NCI-H82 treated with DMSO at 0.1 percent for 48 hours (cell line): ENCODE data around the gene ZFAND3.
"Not testable (repeated sequence)": the region's sequence is repeated elsewhere in the genome, so short reads cannot be mapped to it uniquely, and the experiment has no call there.

Source experiments
- DNase-seq: peaks from one replicate; lab custom pipeline; 2025; ENCODE audit not compliant: unreplicated experiment; lab: John Stamatoyannopoulos, UW

ZFAND3 gene

DNA sequence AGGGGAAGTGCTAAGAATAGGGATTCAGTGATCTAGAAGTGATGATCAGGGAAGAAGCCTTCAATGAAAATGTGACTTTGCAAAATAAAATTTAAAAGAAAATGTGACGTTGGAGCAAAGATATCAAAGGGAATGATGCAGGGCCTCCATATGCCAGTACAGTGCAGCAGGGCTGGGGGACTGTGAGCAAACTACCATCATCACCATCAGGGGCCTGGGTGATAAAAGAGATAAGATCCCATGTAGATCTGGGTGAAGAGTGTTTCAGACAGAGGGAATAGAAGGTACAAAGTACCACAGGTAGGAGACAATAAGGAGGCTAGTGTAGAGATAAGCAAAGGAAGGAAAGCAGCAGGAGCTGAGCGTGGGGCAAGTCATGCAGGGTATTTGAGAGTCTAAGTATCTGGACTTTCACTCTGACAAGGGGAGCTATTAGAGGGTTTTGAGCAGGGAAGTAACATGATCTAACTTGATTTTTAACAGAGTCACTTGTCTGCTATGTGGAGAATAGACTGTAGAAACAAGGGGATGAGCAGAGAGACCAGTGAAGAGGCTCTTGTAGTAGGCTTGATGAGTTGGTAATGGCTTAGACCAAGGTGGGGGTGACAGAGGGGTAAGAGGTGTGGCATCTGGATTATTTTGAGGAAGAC, 295.6 kb downstream of the ZFAND3 start:
- no peak for DNase-seq

DNA sequence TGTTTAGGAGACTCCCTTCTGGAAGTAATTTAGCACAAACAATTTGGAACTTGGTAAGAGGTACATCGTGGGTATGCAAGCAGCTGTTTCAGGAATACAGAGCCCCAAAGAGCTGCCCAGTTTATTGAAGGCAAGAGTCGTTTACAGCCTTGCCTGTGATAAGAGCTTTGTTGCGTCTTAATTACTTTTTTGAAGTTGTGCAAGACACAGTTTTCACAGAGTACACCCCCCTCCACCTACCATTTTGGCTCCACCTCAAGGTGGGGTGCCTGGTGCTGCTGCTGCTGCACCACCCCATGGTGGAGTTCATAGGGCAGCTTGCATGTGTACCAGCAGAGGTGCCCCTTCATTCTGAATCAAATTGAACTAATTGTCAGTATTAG, 296.1 kb downstream of the ZFAND3 start:
- no peak for DNase-seq

DNA sequence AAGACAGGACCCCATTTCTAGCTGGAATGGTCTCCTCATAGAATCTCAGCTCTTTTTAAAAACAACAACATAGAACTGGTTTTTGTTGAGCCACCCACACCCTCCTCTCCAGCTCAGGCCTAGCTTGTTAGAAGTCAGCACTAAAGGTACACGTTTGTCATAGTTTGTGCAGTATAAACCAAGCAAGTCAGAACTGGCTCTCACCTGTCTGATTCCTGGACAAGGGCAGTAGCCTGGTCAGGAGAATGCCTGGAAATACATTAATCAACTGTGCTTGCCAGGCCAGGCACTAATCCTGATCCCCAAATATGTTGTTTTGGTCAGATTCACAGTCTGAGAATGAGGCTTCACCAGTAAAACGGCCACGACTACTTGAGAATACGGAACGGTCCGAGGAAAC, 296.7 kb downstream of the ZFAND3 start:
- DNase-seq, result no peak

DNA sequence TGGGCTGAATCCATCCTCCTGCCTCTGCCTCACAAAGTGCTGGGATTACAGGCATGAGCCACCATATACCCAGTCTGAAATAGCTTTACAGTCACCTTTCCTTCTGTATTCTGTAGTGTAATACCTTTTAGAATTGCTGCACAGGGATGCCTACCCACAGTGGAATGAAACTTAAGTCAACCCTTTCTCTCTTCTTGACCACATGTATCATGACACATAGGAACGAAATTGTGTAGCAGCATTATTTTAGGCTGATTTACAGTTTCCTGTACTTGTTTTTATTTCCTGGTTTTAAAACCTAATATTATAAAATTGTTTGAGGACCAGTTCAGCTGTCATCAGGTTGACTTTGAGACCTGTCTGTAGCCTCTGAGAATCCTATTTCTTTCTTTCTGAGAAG, 297.8 kb downstream of the ZFAND3 start:
- DNase-seq, result no peak

DNA sequence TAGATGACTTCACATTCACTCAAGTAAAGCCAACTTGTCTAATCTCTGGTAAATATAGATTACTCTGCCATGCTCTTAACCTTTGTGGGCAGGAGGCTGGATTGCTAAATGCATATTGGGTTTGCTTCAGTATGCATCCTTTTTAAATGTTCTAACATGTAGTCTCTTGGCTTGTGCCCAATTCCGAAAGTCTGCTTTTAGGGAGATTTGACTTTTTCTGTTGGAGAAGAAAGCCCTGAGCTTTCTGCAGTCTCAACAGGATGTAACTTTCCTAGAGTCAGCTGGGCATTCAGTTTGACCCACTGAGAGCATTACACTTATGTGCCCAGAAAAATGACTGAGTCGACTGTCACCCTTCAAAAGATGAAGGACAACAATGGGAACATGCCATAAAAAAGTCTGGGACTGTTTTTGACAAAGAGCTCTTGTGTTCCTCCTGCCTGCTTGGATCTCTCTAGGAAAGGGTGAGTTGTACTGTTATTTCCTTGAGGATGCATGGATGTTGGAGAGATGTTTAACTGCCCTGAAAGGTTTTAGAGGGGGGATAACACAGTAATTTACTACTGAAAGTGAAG, 299.4 kb downstream of the ZFAND3 start:
- no peak for DNase-seq

DNA sequence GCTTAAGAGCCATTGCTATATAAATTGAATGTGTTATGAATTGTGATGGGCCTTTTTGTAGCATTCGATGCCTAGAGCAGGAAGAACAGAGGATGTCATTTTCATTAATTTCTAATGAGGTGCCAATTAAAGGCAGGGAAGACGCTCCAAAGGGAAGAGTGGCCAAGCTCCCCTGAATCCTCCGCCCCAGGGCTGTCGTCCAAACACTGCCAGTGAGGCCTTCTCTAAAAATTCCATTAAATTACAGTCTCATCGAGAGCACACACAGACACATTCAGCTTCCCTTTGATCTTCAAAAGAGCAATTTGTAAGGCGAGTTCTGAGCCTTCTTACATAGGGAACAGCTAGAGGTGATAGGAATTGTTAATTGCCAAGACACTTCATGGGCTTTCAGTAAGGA, 300.0 kb downstream of the ZFAND3 start:
- DNase-seq, result no peak

DNA sequence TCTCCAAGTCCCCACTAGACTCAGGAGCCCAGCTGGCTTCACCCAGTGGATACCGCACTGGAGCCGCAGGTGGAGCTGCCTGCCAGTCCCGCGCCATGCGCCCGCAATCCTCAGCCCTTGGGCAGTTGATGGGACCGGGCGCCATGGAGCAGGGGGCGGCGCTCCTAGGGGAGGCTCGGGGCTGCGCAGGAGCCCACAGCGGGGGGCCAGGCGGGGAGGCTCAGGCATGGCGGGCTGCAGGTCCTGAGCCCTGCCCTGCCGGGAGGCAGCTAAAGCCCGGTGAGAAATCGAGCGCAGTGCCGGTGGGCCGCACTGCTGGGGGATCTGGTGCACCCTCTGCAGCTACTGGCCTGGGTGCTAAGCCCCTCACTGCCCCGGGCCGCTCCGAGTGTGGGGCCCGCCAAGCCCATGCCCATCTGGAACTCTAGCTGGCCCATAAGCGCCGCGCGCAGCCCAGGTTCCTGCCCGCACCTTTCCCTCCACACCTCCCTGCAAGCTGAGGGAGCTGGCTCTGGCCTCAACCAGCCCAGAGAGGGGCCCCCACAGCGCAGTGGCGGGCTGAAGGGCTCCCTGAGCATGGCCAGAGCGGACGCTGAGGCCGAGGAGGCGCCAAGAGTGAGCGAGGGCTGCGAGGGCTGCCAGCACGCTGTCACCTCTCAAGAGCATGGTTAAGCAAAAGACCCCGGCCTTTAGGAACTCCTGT, 304.8 kb downstream of the ZFAND3 start:
- not testable (repeated sequence) for DNase-seq

DNA sequence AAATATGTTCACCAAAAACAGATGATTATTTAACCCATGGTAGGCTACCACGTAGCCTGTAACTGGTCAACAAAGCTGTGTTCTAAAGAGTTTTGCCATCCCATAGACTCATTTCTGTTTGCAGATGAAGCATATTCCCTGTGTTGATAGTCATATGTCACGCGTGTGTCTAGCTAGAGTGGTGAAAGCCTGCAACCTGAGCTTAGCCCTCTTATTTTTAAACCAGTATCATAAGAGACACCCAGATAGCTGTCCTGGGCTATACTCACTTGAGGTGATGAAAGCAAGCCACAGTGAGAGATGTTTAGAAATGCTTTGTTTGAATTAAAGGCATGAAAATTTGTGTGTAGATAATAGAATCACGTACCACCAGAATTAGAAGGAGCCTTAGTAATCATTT, 307.8 kb downstream of the ZFAND3 start:
- DNase-seq, result no peak

DNA sequence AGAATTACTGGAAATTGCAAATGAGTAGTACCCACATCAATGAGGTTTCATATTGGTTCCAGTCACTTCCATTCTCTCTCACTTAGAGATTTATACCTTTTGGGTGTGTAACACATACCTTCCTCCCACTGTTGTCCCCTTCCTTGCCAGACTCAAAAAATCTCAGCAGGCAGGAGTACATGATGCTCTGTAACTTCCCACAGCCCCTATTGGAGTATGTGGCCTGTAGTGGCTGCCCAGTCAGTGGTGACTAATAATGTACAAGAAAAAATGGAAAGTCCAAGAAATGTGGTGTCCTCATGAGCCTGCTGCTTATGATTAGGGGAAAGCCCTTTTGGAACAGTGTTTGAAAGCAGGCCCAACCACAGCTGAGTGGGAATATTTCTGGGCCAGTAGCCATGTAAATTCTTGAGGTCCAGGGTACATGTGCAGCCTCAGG, 312.0 kb downstream of the ZFAND3 start:
- DNase-seq, result no peak

DNA sequence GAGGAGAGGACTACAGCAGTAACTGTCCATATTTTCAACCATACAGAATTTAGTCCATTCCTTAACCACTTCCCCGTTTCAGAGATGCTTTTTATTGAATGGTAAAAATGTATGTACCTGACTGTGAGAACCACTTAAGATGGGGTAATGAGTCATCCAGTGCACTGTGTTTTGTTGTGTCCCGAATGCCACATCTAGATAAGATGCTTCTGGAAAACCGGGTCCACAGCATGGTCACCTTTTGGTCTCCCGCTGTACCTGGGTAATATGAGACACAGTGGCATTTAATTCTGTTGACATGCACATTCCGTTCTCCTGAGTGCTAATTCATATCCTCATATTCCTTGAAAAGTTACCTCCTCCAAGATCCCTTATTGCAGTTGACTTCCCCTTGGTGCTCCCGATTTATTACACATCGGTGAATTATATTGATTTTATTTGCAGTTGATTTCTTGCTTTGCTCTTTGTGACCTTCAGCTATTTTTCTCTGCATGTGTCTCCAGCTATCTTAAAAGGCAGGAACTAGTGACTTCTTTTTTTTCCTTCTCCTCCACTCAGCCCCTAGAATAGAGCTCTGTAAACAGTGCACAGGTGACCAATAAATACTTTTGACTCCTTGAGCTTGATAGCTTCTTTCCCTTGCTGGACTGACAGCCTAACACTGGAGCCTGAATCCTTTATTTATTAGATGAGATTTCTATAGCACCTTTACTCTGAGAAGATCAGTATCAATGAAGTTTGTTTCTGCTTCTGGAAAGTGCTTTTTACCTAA, 314.6 kb downstream of the ZFAND3 start:
- no peak for DNase-seq

DNA sequence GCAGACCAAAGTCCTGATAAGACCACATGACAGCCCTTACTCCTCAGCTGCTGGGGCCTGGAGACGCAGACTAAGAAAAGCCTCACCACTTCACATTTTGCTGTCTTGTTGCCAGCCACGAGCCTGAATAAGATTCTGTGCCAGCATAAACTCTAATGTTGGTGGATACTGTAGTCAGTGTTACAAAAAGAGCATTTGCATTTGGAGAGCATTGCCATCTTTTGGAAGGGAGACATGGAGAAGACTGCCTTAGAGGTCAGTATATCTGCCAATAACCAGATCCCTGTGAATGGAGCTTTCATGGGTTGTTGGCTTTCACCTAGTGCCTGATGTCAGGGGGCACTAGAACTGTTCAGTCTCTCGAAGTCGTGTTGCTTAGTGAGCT, 315.2 kb downstream of the ZFAND3 start:
- DNase-seq, result no peak

DNA sequence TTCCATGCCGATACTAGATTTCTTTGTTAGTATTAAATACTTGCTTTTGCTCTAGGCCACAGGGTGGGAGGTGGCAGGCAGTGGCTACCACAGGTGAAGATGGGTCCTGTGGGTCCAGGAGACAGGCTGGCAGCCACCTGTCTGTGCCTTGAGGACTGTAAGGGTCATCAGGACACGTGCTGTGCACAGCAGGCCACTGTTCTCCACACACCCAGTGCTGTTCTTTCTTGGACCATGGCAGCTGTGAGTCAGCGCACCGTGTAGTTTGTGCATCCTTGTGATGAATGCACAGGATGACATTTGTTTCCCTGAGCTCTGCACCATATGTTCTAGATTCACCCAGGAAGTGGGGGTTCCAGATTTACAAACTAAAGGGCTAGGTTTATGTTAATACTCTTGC, 317.0 kb downstream of the ZFAND3 start:
- no peak for DNase-seq

DNA sequence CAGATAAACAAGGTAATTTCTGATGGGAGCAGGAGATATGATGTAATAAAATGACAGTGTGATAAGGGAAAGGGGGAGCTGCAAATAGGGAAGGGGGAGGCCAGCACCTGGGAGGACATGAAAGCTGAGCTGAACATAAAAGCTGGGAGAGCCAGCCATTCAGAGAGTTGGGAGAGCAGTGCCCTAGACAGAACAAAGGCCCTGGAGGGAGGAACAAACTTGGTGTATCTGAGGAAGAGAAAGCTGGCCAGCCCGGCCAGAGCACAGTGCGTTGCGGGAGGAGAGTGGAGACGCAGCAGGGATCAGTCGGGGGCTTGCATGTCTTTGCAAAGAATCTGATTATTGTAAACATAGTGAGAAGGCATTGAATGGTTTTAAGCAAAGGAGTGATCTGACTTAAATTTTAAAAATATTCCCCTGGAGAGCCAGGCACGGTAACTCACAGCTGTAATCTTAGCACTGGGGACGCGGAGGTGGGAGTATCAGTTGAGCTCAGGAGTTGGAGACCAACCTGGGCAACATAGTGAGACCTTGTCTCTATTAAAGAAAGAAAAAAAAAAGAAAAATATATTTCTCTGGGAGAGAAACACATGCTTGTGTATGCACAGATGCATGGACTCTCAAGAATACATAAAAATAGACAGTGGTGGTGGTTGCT, 318.2 kb downstream of the ZFAND3 start:
- no peak for DNase-seq

DNA sequence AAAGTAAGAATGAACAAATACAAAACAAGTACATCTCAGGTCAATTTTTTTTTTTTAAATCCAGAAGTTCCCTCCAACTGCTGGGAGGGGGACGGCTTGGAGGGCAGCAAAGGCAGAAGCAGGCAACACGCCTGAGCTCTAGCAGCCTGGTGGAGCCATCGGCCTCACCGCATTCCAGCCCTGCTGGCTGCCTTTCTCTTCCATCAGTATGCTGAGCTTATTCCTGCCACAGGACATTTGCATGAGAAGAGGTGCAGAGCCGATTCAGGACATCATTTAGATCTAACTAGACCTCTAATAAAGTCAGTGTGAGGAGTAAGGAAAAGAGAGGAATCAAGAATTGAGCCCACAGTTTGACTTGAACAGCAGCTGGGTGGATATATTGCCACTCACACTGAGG, 318.8 kb downstream of the ZFAND3 start:
- no peak for DNase-seq

DNA sequence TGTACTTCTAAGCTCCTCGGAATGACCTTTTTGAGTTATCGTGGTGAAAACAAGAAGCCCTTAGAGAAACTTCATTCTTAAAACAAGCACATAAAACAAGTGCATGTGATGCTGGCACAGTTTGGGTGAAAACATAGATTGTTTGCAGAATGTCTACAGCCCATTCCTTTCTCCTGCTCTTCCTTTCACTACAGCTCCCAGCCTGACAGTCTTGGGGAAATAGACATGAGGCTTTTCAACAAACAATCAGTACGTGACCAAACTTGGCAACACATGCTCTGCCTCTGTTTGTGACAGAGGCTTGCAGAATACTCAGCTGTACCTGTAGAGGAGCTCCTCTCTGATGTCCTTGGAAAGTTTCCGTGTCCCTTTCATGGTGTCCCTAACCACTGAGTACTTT, 321.6 kb downstream of the ZFAND3 start:
- no peak for DNase-seq

DNA sequence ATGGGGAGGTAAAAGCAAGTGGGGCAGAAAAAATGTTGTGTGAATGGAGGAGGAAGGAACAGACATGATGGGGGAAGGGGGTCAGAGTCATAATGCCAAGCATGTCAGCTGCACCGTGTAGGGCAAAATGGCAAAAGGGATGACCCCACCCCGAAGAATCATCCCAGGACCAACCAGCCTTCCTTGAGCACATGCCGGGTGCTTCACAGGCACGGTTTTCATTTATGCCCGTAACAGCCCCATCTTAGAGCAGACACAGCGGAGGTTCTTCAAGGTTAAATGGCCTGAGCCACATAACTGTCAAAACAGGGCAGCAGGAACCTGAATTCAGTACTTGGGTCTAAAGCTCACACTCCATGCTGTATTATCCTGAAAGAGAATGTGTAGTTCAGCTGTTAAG, 322.2 kb downstream of the ZFAND3 start:
- DNase-seq, result no peak

DNA sequence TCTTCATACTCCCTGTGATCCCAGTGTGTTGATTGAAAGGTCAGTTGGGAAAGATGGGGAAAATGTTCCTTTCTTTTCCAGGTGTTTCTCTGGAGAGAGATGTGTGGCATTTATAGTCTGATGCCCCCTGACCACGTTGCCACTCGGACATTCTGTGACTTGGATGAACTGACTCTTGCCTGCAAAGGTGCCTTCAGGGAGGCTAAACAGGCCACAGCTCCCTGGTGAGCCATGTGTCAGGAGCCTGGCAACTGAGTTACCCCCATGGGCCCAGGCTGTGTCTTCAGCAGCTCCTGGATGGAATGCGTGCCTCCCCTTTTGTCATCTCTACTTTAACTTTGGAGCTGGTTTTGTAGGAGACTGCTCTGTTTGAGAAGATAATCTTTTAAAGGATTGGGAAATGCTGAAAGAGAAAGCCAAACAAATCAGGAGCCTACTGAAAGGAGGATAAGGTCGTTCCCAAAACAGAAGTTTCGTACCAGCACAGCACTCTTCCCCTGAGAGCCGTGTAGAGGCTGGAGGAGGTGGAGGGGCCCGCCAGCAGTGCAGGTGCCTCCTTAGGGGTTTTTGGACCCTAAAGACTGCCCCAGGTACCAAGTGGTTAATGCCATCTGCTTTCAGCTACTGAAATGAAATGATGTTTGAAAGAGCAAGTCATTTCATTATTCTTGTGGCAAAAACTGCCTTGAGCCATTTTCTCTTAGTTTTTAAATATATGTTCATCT, 322.8 kb downstream of the ZFAND3 start:
- no peak for DNase-seq

DNA sequence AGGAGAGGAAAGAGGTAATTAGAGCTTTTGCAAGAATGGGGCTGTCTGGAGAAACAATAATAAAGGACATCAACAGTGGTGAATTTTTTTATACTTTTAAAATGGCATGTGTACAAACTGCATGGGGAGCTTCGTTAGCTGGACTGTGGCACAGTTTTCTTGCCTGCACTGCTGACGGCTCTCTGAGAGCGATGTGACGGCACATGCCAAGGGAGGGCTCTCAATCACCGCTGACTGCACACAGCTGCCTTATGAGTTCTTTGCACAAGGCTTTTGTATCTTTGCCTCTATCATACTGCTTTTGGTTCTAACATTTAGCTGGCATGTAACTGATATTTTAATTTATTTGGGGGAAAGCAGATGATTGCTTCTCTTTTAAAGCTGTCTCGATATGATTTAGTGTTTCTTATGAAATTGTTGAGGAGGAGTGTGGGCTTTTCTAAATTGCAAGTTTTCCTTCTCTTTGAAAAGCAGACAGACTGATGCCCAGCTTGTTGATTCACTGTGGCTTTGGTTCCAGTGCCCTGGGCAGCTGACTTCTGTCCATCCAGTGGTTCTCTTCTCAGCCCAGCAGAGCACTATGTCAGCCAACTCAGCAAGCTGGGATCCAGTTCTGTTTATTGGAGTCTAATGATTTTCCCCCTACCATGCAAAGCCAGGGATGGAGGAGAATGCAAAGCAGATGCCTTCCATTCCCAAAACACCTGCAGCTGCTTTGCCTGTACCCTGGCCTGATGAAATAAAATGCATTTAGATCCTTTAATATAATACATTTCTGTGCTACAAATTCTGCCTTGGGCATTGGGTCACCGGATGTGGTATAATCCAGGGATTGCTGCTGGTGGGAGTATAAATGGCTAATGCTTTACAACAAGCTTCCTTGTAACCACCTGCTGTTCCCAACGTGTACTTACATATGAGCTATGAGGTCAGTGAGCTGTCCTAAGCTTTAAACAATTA, 323.9 kb downstream of the ZFAND3 start:
- peak; percentile 4 for DNase-seq

DNA sequence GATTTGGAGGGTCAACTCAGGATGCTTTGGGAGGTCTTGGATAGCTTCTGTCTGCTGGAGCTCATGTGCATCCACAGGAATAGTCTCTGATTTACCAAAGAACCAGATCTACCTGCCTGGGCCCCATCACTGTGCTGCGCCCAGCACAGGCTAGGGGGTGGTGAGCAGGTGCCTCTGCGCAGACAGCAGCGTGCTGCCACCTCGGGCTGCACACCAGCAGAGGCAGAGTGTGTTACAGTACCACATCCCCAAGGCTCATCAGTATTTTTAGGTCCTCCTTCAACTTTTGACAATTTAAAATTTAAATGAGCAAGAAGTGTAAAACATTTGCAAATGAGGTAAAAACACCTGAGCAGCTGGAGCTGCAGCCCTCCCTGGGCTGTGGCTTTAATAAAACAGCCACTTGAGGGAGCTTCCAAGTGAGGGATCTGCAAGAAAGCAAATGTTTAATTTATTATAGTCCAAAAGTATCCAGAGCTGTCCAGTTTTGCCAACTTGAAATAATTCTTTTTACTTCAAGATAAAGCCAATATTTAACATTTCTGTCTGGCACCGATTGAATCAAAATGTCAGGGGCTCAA, 324.9 kb downstream of the ZFAND3 start:
- DNase-seq, result no peak
